ENCODE measurements around the gene NUDT3.

Gene NUDT3

GRCh38 chr6:34235307-34236130 is 156.9 kb downstream of the NUDT3 start:
- Histone ChIP-seq H2AFZ (ENCODE audit: low read depth) (peak overlapping the region; percentile 59), H3K27me3 (ENCODE audit: insufficient read depth, low read depth) (no peaks in the 10 kb centered on the region), H3K4me3 (IDR thresholded peaks at IDR 0.05; ENCODE audit: insufficient read depth, low read depth, low read length) (no peak overlapping the region), H3K79me2 (ENCODE audit: insufficient read depth, low read depth) (peaks cover 30% of the 10 kb centered on the region), H3K4me1 (ENCODE audit: low read depth, poor library complexity, severe bottlenecking) (peaks cover 14% of the 10 kb centered on the region), H3K27ac (peak overlapping the region; percentile 81), H4K20me1 (ENCODE audit: insufficient read depth) (no peaks in the 10 kb centered on the region), H3K9ac (peak overlapping the region; percentile 83), H3K4me2 (peak overlapping the region; percentile 87), H3K36me3 (ENCODE audit: insufficient read depth) (no peaks in the 10 kb centered on the region; the same call in 1 of the 2 replicates)
- no peak for TF ChIP-seq CTCF (conservative IDR thresholded peaks at IDR 0.05; ENCODE audit: low read depth, low read length)

GRCh38 chr6:34234667-34235306 is 157.7 kb downstream of the NUDT3 start:
- Histone ChIP-seq H3K27ac (no peak overlapping the region), H3K4me3 (IDR thresholded peaks at IDR 0.05; ENCODE audit: insufficient read depth, low read depth, low read length) (no peak overlapping the region)

GRCh38 chr6:34233867-34234266 is 158.6 kb downstream of the NUDT3 start:
- Histone ChIP-seq H3K27me3 (ENCODE audit: insufficient read depth, low read depth) (no peaks in the 10 kb centered on the region), H4K20me1 (ENCODE audit: insufficient read depth) (no peaks in the 10 kb centered on the region), H3K79me2 (ENCODE audit: insufficient read depth, low read depth) (peaks cover 14% of the 10 kb centered on the region), H3K27ac (no peak overlapping the region), H3K4me2 (no peak overlapping the region), H3K4me1 (ENCODE audit: low read depth, poor library complexity, severe bottlenecking) (peaks cover under 1% of the 10 kb centered on the region), H3K36me3 (ENCODE audit: insufficient read depth) (no peaks in the 10 kb centered on the region), H3K9ac (no peak overlapping the region), H3K4me3 (IDR thresholded peaks at IDR 0.05; ENCODE audit: insufficient read depth, low read depth, low read length) (no peak overlapping the region), H2AFZ (ENCODE audit: low read depth) (no peak overlapping the region)
- no peak for TF ChIP-seq CTCF (conservative IDR thresholded peaks at IDR 0.05; ENCODE audit: low read depth, low read length)

More at GRCh38 chr6:34234667-34235306, 157.7 kb downstream of the NUDT3 start:
- H3K4me1 ChIP-seq (ENCODE audit: low read depth, poor library complexity, severe bottlenecking): peaks cover 10% of the 10 kb centered on the region
- H4K20me1 ChIP-seq (ENCODE audit: insufficient read depth): no peaks in the 10 kb centered on the region
- H3K9ac ChIP-seq: no peak overlapping the region
- H3K4me2 ChIP-seq: no peak overlapping the region
- no peak for TF ChIP-seq CTCF (conservative IDR thresholded peaks at IDR 0.05; ENCODE audit: low read depth, low read length)
- H3K79me2 ChIP-seq (ENCODE audit: insufficient read depth, low read depth): peaks cover 23% of the 10 kb centered on the region
- no peaks in the 10 kb centered on the region for H3K27me3 ChIP-seq (ENCODE audit: insufficient read depth, low read depth)
- no peaks in the 10 kb centered on the region; the same call in 1 of the 2 replicates for H3K36me3 ChIP-seq (ENCODE audit: insufficient read depth)
- no peak overlapping the region for H2AFZ ChIP-seq (ENCODE audit: low read depth)

GRCh38 chr6:34232901-34233300 is 159.6 kb downstream of the NUDT3 start:
- H3K4me1 ChIP-seq (ENCODE audit: low read depth, poor library complexity, severe bottlenecking): no peaks in the 10 kb centered on the region
- H3K27ac ChIP-seq: no peak overlapping the region
- H3K4me3 ChIP-seq (IDR thresholded peaks at IDR 0.05; ENCODE audit: insufficient read depth, low read depth, low read length): no peak overlapping the region
- H2AFZ ChIP-seq (ENCODE audit: low read depth): no peak overlapping the region
- no peaks in the 10 kb centered on the region for H4K20me1 ChIP-seq (ENCODE audit: insufficient read depth)
- H3K27me3 ChIP-seq (ENCODE audit: insufficient read depth, low read depth): no peaks in the 10 kb centered on the region
- no peaks in the 10 kb centered on the region for H3K36me3 ChIP-seq (ENCODE audit: insufficient read depth)
- no peak for TF ChIP-seq CTCF (conservative IDR thresholded peaks at IDR 0.05; ENCODE audit: low read depth, low read length)
- no peak overlapping the region for H3K9ac ChIP-seq
- no peak overlapping the region for H3K4me2 ChIP-seq
- peaks cover 4% of the 10 kb centered on the region; the same call in 1 of the 2 replicates for H3K79me2 ChIP-seq (ENCODE audit: insufficient read depth, low read depth)
